GM19468 (cell line): ENCODE data around the gene ISM1.

Source experiments
- ATAC-seq: cut with Tn5 transposase; IDR thresholded peaks from one replicate; pipeline ENCODE4 v1.9.1; 2021; ENCODE audit warnings: mild to moderate bottlenecking, moderate library complexity, moderate number of reproducible peaks; ENCODE audit not compliant: unreplicated experiment; ENCODE audit errors: extremely low read depth

The ISM1 gene

GRCh38 chr20:13298692-13299373 lies 77.8 kb downstream of the ISM1 start:
- no peak for ATAC-seq

- no peak for ATAC-seq
Measured at GRCh38 chr20:13299401-13299800, 78.3 kb downstream of the ISM1 start.

- ATAC-seq: no peak
Measured at GRCh38 chr20:13301596-13301995, 80.5 kb downstream of the ISM1 start.

GRCh38 chr20:13302647-13303450 lies 81.8 kb downstream of the ISM1 start:
- ATAC-seq: peak; percentile 80

GRCh38 chr20:13305284-13305683 lies 84.2 kb downstream of the ISM1 start:
- no peak for ATAC-seq

GRCh38 chr20:13307562-13308163 lies 86.6 kb downstream of the ISM1 start:
- ATAC-seq: no peak

- ATAC-seq: no peak
Measured at GRCh38 chr20:13312300-13312699, 91.2 kb downstream of the ISM1 start.

GRCh38 chr20:13313201-13313600 lies 92.1 kb downstream of the ISM1 start:
- no peak for ATAC-seq

- ATAC-seq: no peak
Measured at GRCh38 chr20:13317439-13317838, 96.4 kb downstream of the ISM1 start.

- ATAC-seq: no peak
Measured at GRCh38 chr20:13318871-13319521, 97.9 kb downstream of the ISM1 start.

GRCh38 chr20:13320702-13321101 lies 99.6 kb downstream of the ISM1 start:
- no peak for ATAC-seq

GRCh38 chr20:13321416-13321815 lies 100.3 kb downstream of the ISM1 start:
- no peak for ATAC-seq

GRCh38 chr20:13322198-13322597 lies 101.1 kb downstream of the ISM1 start:
- ATAC-seq: no peak

GRCh38 chr20:13322621-13323020 lies 101.5 kb downstream of the ISM1 start:
- ATAC-seq: no peak

GRCh38 chr20:13325033-13325432 lies 104.0 kb downstream of the ISM1 start:
- no peak for ATAC-seq

GRCh38 chr20:13325796-13326340 lies 104.8 kb downstream of the ISM1 start:
- no peak for ATAC-seq

- ATAC-seq: no peak
Measured at GRCh38 chr20:13331536-13331935, 110.5 kb downstream of the ISM1 start.

- no peak for ATAC-seq
Measured at GRCh38 chr20:13333036-13333435, 112.0 kb downstream of the ISM1 start.

GRCh38 chr20:13333793-13334192 lies 112.7 kb downstream of the ISM1 start:
- no peak for ATAC-seq

GRCh38 chr20:13336308-13337089 lies 115.4 kb downstream of the ISM1 start:
- ATAC-seq: peak; percentile 60
